Stimulated activated CD4-positive, alpha-beta T cell treated with anti-CD3 and anti-CD28 coated beads, Interleukin-12 subunit alpha, Interleukin-12 subunit beta, amount 100 ng/mL, for 4 hours (primary cell): ENCODE data around the gene PPP1R13L.
"Not testable (repeated sequence)": the region's sequence is repeated elsewhere in the genome, so short reads cannot be mapped to it uniquely, and the experiment has no call there.

Source experiments
- DNase-seq: peaks from one replicate; pipeline ENCODE4 v3.0.0-alpha.2; 2020

PPP1R13L gene

GRCh38 chr19:45344621-45345505 lies 60.0 kb downstream of the PPP1R13L start:
- DNase-seq = no peak

GRCh38 chr19:45342911-45343310 lies 62.0 kb downstream of the PPP1R13L start:
- no peak for DNase-seq

- DNase-seq = no peak
Observed at GRCh38 chr19:45340899-45341453, 63.9 kb downstream of the PPP1R13L start.

- peak; percentile 24 for DNase-seq
Observed at GRCh38 chr19:45340232-45340898, 64.5 kb downstream of the PPP1R13L start, which contains the start of gene KLC3. Gene KLC3, plus strand, starts transcription at chr19:45340750. Its CDS starts 4,792 bp downstream, at chr19:45345542.

GRCh38 chr19:45339629-45340028 lies 65.2 kb downstream of the PPP1R13L start:
- no peak for DNase-seq

- no peak for DNase-seq
Observed at GRCh38 chr19:45336696-45337251, 68.1 kb downstream of the PPP1R13L start.

- DNase-seq = not testable (repeated sequence)
Observed at GRCh38 chr19:45334881-45335280, 70.0 kb downstream of the PPP1R13L start.

GRCh38 chr19:45333609-45334303 lies 71.1 kb downstream of the PPP1R13L start:
- no peak for DNase-seq

- DNase-seq = no peak
Observed at GRCh38 chr19:45331411-45331810, 73.5 kb downstream of the PPP1R13L start.
